Measurements from ENCODE around the gene STPG4. TPM values are rescaled to one million over a fixed set of nuclear protein-coding genes. Genes with fewer than 3 reads are reported as not detected.

STPG4 gene
- total and polyA plus RNA-seq, 2 of the 8 experiments (the other 6 are each of a cell fraction or from before 2014, with no cell fraction given): 0.28 TPM; not detected in 1

GRCh38 chr2:47052847-47053246 lies 102.3 kb downstream of the STPG4 start (continued):
- TF ChIP-seq CHD7 (IDR thresholded peaks at IDR 0.05; ENCODE audit: insufficient replicate concordance, low read length) (no peak), KDM5A (IDR thresholded peaks at IDR 0.05; ENCODE audit: low read length) (no peak), TCF12 (IDR thresholded peaks at IDR 0.05; ENCODE audit: low read depth, low read length) (no peak), POU5F1 (IDR thresholded peaks at IDR 0.05; ENCODE audit: low read depth, low read length) (no peak), CREB1 (IDR thresholded peaks at IDR 0.05) (no peak), POLR2AphosphoS5 (IDR thresholded peaks at IDR 0.05; ENCODE audit: low read depth, low read length) (no peak)

All from H1 (cell line).